ENCODE measurements around the gene GRHPR. TPM values are rescaled to one million over a fixed set of nuclear protein-coding genes. Genes with fewer than 3 reads are reported as not detected.
"Not testable (repeated sequence)": the region's sequence is repeated elsewhere in the genome, so short reads cannot be mapped to it uniquely, and the experiment has no call there.

Gene GRHPR
- total and polyA plus RNA-seq, 2 of the 4 experiments (the other 2 are of a cell fraction): 182 to 191 TPM

GRCh38 chr9:37467530-37467929 is 45.0 kb downstream of the GRHPR start:
- in situ Hi-C loops (cut with MboI; ENCODE audit: low sequenced_read_pairs); H2BK5ac ChIP-seq (ENCODE audit: low read depth, low read length, poor library complexity, severe bottlenecking); H4K8ac ChIP-seq (ENCODE audit: low read depth in 2 of 2, low read length in 2 of 2); H2BK15ac ChIP-seq (ENCODE audit: low read depth, low read length); DNase-seq; H3K4me2 ChIP-seq (ENCODE audit: low read depth, low read length); H3K18ac ChIP-seq (ENCODE audit: low read depth, low read length); H4K20me1 ChIP-seq (ENCODE audit: insufficient read depth, low read length); ATAC-seq (ENCODE audit: low read depth); H3K36me3 ChIP-seq (ENCODE audit: control insufficient read depth, insufficient read depth, low read length); H3K4me1 ChIP-seq (ENCODE audit: control insufficient read depth, insufficient read depth, low read length); dilution Hi-C loops (cut with HindIII; ENCODE audit: low sequenced_read_pairs, unreplicated experiment); H2BK120ac ChIP-seq (ENCODE audit: low read depth, low read length); H3K14ac ChIP-seq (replicated peaks; ENCODE audit: low read depth, low read length); H2AK5ac ChIP-seq (ENCODE audit: low read depth, low read length); H3K56ac ChIP-seq (ENCODE audit: extremely low read depth, insufficient read depth, low read length); H3K4ac ChIP-seq (ENCODE audit: low read depth, low read length); H3K23ac ChIP-seq (ENCODE audit: low read depth, low read length); H2AFZ ChIP-seq (replicated peaks; ENCODE audit: low read length, poor library complexity); H3K9ac ChIP-seq (ENCODE audit: low read depth, low read length); H3K9me1 ChIP-seq (ENCODE audit: insufficient read depth, low read length); H3K4me3 ChIP-seq (ENCODE audit: insufficient read depth, low read depth, low read length); H2BK20ac ChIP-seq (ENCODE audit: low read depth, low read length); H3K27me3 ChIP-seq (ENCODE audit: control insufficient read depth, insufficient read depth, low read length); CTCF ChIA-PET; BruUV-seq (replicated peaks); H2AK9ac ChIP-seq (replicated peaks; ENCODE audit: low read depth, low read length, poor library complexity); H4K91ac ChIP-seq (ENCODE audit: insufficient read depth, low read depth, low read length); POLR2A ChIA-PET (ENCODE audit: unreplicated experiment); intact Hi-C loops (cut with micrococcal nuclease); H3K27ac ChIP-seq (ENCODE audit: insufficient read depth, low read length); H3K9me3 ChIP-seq (ENCODE audit: control insufficient read depth, insufficient read depth, low read length); H4K5ac ChIP-seq (ENCODE audit: low read depth, low read length): not testable (repeated sequence)
- WGBS, 2 experiments (ENCODE audit: extremely low coverage in 2 of 2, insufficient read length in 1 of 2): no CpG with 5 or more reads among the region's 17 CpGs
- peaks cover 0 to 18% of the 10 kb centered on the region in 2 experiments; a peak in 2 of 4 replicates for H3K79me1 ChIP-seq (ENCODE audit: low read depth in 1 of 2, low read length in 2 of 2)
